Coronary artery (tissue), 2 donors: ENCODE data around the gene SCNN1B.

Source experiments
- DNase-seq: peaks from one replicate; pipeline ENCODE4 v3.0.0-alpha.2; 2017; ENCODE audit warnings: low spot score
- H3K27ac ChIP-seq, 2 donors: fragments of 200-600 bp; sonication (generic); one replicate each; pipeline ENCODE4 v1.5.1; 2016 to 2019
- H3K4me3 ChIP-seq: fragments of 200-600 bp; sonication (generic); 2 replicates; pipeline ENCODE4 v1.5.1; 2016; ENCODE audit warnings: mild to moderate bottlenecking, moderate library complexity
- CTCF ChIP-seq: fragments of 200-600 bp; sonication (generic); IDR thresholded peaks from one replicate; pipeline ENCODE4 v1.5.1; 2019; ENCODE audit warnings: antibody characterized with exemption

The SCNN1B gene

DNA sequence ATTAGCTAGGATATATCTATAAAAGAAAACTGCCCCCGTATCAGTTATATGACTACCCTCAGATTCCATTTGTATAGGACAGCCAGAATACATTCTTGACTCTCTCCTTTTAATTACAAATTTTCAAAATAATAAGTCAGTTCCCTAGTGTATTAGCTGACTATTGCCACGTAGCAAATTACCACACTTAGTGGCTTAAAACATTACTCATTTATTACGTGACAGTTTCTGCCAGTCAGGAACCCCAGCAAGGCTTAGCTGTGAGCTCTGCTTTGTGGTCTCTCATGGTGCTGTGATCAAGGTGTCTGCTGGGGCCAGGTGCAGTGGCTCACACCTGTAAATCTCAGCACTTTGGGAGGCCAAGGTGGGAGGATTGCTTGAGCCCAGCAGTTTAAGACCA is 13.9 kb upstream of the SCNN1B start:
- no peak for TF ChIP-seq CTCF
- Histone ChIP-seq H3K27ac (no peak overlapping the region), H3K4me3 (no peak overlapping the region)
- DNase-seq: no peak

DNA sequence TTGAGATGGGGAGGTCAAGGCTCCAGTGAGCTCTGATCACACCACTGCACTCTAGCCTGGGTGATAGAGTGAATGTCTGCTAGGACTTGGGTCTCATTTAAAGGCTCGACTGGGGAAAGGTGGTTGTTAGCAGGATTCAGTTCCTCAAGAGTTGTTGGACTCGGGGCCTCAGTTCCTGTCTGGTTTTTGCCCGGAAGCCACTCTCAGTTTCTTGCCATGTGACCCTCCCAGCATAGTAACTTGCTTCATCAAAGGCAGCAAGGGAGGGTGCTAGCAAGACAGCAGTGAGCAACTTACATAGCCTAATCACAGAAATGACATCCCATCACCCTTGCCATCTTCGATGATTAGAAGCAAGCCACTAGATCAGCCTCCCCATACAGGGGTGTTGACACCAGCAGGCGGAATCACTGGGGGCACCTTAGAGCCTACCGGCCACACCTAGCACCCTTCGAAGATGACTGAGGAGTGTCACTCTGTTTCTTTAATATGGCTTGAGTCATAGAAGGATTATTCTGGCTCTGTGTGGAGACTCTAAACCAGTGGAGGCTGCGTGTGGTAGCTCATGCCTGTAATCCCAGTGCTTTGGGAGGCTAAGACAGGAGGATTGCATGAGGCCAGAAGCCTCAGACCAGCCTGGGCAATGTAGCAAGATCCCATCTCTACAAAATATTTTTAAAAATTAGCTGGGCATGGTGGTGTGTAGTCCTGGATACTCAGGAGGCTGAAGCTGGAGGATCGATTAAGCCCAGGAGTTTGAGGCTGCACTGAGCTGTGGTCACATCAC is 13.2 kb upstream of the SCNN1B start:
- no peak for DNase-seq
- Histone ChIP-seq H3K4me3 (no peak overlapping the region), H3K27ac (no peak overlapping the region)
- TF ChIP-seq CTCF: no peak

GRCh38 chr16:23290189-23291062 is 11.7 kb upstream of the SCNN1B start:
- Histone ChIP-seq H3K4me3 (no peak overlapping the region), H3K27ac (no peak overlapping the region)
- DNase-seq: no peak
- no peak for TF ChIP-seq CTCF

GRCh38 chr16:23293016-23293415 is 9.1 kb upstream of the SCNN1B start:
- no peak overlapping the region for H3K4me3 ChIP-seq
- H3K27ac ChIP-seq: no peak overlapping the region
- no peak for TF ChIP-seq CTCF
- DNase-seq: no peak

GRCh38 chr16:23294260-23294659 is 7.8 kb upstream of the SCNN1B start:
- TF ChIP-seq CTCF: no peak
- no peak for DNase-seq
- Histone ChIP-seq H3K4me3 (no peak overlapping the region), H3K27ac (no peak overlapping the region)

DNA sequence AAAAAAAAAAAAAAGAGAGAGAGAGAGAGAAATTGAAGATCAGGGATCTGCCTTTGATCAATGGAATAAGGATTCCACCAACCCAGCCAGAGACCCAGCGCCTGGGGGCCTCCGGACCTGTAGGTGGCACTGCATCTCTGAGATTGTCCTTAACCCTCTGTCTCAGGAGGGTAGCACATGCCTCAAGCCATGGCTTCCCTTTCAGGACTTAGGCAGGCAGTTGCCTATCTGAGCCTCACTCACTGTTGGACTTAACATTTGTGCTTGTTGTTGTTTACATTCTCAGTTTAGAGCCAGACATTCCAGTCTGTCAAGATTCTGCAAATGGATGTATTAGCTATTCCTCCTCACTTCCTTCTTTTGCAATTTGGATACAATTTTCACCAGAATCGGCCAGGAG is 5.1 kb upstream of the SCNN1B start:
- no peak for TF ChIP-seq CTCF
- no peak overlapping the region for H3K4me3 ChIP-seq
- no peak for DNase-seq
- no peak overlapping the region for H3K27ac ChIP-seq
